Stimulated activated CD4-positive, alpha-beta T cell treated with anti-CD3 and anti-CD28 coated beads, Interleukin-1b, Interleukin-23, amount 100 ng/mL, for 4 hours (primary cell): ENCODE results near the gene NDUFAB1.
"Not testable (repeated sequence)": the region's sequence is repeated elsewhere in the genome, so short reads cannot be mapped to it uniquely, and the experiment has no call there.

Experiments
- DNase-seq, 2 donors: peaks; one replicate each; pipeline ENCODE4 v3.0.0-alpha.2; 2020; ENCODE audit warnings: low read depth in 2 of 2

NDUFAB1 gene

DNA sequence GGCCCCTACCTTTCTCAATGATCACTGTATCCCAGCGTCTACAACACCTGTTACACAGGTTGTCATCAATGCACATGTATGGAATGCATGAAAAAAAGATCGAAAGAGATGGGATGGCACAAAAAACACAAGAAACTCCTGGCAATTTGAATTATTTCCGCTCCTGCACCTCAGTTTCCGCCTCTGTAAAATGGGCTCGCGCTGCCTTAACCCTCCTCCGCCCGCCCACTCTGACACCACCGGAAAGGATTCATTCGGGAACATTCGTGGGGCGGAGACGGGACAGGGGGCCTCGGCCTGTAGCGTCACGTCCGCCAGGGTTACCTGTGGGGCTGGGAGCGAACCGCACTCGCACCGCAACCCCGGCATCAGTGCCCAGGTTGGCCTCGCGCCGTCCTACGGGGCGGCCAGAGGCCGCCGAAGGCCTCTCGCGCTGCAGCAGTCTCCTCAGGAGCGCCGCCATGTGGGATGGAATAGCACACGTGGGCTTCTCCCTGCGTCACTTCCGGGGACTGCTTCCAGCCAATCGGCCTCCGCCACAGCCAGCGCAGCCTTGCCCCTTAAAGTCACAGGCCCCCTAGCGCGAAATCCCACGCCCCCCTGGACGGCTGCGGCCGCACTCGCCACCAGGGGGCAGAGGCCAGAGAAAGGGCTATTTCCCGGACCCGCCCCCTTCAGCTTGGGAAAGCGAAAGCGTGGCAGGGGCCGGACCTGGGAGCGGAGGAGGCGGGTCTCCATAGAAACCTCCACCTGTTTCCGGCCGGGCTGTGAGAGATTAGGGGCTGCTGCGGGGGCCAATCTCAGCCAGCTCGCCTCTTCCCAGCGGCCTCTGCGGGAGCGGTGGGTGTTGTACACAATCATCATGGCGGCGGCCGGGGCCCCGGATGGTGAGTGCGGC is 39.0 kb downstream of the NDUFAB1 start, which contains the start of the genes EARS2 and UBFD1:
Gene EARS2, minus strand, starts transcription at position 470 of the 898 bp plus-strand sequence. Its CDS starts 7 bp downstream, at position 463.
Gene UBFD1, plus strand, starts transcription at position 847 of the 898 bp plus-strand sequence. Its CDS starts 16 bp downstream, at position 863.
- peak; percentile 93 to 96 for DNase-seq

DNA sequence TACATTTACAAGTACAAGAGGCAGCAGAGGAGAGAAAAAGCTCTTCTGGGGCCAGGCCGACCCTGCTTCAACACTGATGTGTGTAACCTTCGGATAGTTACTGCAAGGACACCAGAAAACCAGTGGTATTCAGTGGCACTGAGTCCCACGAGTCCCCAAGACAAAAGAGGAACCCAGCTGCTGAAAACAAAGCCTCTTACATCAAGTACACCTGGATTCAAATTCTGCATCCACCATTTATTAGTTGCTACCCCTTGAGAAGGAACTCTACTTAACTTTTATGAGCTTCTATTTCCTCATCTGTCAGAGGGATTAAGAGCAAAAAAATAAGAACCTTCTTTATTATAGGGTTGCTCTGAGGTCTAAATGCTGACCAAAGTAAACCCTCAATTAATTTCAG is 41.6 kb downstream of the NDUFAB1 start:
- DNase-seq = no peak

DNA sequence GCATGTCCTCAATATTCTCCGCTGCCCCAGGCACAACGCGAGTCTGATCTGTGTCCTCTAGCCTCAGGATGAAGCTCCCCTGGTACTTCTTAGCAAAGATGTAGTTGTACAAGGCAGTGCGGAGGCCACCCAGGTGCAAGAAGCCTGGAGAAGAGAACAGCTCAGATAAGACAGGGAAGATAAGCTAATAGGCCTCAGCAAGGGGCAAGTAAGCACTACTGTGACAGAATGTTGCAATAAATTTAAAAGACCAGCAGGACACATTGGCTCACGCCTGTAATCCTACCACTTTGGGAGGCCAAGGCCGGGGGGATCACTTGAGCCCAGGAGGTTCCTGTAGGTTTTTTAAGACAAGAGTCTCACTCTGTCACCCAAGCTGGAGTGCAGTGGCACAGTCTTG is 44.0 kb downstream of the NDUFAB1 start:
- DNase-seq = no peak

DNA sequence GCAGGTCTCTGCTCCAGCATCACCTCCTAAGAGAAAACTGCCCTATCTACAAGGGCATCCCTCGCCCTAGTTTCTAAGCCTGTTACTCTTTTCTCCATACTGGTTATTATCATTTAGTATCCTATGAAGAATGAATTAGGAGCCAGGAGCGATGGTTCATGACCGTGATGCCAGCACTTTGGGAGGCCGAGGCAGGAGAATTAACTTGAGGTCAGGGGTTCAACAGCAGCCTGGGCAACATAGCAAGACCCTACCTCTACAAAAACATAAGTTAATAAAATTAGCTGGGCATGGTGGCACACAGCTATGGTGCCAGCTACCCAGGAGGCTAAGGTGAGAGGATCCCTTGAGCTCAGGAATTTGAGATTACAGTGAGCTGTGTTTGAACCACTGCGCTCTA is 46.2 kb downstream of the NDUFAB1 start:
- DNase-seq = no peak

DNA sequence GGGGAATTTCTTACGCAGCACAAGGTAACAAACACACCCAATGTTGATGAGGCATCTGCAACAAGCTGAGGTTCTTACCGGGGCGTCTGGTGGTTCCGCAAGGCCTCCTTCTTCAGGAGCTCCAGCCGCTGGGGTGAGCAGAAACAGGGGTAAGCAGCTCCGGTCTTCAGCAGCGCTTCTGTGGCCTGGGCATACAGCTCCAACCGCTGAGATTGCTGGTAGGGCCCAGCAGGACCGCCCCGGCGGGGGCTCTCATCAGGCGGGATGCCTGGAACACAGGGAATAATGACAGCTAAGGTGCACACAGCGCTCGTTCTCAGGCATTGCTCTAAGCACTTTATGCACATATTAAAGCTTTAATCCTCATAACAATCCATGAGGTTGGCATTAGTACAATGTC is 51.7 kb downstream of the NDUFAB1 start:
- DNase-seq = no peak

DNA sequence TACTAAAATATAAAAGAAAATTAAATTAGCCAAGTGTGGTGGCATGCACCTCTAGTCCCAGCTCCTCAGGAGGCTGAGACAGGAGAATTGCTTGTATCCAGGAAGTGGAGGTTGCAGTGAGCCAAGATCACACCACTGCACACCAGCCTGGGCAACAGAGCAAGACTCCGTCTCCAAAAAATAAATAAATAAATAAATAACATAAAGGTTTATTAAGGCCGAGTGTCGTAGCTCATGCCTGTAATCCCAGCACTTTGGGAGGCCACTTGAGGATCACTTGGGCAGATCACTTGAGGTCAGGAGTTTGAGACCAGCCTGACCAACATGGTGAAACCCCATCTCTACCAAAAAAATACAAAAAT is 55.3 kb downstream of the NDUFAB1 start:
- DNase-seq = not testable (repeated sequence)

DNA sequence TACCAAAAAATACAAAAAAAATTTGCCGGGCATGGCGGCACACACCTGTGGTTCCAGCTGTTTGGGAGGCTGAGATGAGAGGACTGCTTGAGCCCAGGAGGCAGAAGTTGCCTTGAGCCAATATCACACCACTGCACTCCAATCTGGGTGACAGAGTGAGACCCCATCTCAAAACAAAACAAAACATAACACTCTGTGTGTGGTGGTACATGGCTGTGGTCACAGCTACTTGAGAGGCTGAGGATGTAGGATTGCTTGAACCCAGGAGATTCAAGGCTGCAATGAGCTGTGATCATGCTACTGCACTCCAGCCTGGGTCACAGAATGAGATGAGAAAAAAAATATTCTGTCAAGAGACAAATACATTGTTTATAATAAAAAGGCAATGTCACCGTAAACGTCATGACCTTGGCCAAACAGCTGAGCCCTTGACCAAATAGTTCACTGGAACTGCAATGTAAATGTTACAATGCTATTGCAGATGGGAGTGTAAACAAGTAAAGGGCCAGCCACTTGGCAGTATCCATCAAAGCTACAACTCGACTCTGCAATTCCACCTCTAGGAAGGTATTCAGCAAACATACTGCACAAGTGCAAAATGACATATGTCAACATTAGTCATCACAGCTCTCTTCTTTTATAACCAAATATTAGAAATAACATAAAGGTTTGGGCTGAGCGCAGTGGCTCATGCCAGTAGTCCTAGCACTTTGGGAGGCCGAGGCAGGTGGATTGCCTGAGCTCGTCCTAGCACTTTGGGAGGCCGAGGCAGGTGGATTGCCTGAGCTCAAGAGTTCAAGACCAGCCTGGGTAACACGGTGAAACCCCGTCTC is 55.9 kb downstream of the NDUFAB1 start:
- DNase-seq = no peak

DNA sequence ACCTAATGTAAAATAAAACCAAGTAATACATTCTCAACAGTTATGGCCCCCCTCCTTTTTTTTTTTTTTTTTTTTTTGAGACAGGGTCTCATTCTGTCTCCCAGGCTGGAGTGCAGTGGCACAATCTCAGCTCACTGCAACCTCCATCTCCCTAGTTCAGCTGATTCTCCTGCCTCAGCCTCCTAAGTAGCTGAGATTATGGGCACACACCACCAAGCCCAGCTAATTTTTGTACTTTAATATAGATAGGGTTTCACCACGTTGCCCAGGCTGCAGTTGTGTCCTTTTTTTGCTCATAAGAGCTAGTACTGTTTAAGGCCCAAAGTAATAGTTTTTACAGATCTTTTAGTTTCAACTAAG is 57.2 kb downstream of the NDUFAB1 start:
- no peak for DNase-seq

DNA sequence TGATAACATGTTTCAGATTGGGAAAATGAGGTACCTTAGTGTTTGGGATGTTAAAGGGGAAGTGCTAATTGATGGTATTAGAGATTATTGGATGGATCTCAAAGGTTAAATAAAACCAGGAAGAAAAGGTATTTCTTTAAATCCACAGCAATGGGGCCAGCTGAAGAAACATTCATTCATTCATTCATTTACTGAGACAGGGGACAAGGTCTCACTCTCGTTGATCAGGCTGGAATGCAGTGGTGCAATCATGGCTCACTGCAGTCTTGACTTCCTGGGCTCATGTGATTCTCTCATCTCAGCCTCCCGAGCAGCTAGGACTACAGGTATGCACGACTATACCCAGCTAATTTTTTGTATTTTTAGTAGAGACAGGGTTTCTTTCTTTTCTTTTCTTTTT is 58.7 kb downstream of the NDUFAB1 start:
- no peak for DNase-seq

DNA sequence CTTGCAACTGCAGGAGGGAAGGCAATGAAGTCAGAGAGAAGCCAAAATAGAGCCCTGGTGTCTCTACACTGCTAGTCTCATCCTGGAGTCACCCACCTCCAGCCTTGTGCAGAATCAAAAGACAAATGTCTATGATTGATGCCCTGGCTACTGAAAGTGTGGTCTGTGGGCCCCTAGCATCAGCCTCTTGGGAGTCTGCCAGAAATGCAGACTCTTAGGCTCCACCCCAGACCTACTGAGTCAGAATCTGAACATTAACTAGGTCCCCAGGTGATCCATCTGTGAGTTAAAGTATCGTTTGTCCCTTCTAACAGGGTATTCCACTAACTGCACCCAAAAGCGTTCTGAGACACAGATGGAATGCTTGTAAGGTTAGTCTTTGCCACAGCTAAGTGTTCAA is 60.2 kb downstream of the NDUFAB1 start:
- DNase-seq = no peak

DNA sequence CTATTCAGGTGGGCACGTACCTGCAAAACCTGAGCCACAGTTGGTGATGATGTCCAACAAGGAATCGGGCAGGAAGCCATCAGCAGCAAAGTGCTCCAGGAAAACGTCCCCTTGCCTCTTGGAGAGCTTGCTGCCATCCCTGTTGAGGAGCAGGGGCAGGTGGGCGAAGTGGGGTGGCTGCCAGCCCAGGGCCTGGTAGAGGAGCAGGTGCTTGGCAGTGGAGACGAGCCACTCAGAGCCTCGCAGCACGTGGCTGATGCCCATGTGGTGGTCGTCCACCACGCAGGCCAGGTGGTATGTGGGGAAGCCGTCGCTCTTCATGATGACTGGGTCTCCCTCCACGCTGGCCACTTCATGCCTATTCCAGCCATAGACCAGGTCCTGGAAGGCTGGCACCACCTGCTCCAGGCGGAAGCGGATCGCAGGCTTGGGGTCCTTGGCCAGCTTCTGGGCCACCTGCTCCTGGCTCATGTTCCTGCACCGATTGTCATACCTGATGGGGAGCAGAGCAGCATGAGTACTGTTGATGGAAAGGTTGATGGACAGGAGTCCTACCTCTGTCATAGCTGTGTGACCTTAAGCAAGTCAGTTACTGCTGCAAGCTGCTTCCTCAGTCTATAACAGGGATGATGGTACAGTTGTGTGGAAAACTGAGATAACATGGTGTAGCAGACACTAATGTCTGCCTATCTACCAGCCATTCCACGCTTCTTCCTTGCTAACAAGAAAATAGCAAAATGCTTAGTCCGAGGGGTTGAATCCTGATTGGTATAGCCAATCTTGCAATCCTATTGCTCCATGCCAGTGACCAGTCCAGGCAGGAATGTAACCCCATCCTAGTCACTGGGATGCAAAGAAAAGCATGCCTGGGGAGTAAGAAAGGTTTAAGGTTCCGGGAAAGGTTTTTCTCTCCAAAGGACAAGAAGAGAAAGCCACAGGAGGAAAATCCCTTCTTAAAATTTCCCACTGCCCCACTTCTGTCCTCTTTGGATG is 61.0 kb downstream of the NDUFAB1 start:
- DNase-seq = no peak

DNA sequence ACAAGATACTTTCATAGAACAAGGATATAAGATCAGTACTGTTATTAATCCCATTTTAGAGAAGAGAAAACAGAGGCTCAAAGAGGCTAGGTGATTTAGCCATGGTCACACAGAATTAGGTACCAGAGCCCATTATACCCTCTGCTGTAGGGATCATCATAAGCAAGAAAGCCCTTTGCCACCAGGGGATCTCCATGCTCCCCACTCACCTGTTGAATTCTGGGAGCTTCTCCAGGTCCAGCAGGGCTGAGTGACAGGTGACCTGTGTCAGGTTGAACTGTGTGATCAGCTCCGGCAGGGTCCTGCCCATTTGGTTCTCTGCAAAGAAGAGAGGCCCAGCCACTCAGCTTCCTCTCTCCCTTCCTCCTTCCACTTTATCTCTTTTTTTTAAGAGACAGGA is 63.7 kb downstream of the NDUFAB1 start:
- no peak for DNase-seq
